Stimulated activated CD8-positive, alpha-beta memory T cell treated with anti-CD3 and anti-CD28 coated beads, Interleukin-15, amount 100 ng/mL, for 48 hours (primary cell): ENCODE data around the gene ALDH7A1.

ENCODE experiments used
- DNase-seq, 2 donors: peaks; one replicate each; pipeline ENCODE4 v3.0.0-alpha.2; 2020; ENCODE audit warnings: low read depth in 2 of 2

ALDH7A1 gene

GRCh38 chr5:126509339-126509738 lies 85.7 kb downstream of the ALDH7A1 start:
- no peak for DNase-seq

GRCh38 chr5:126508962-126509279 lies 86.1 kb downstream of the ALDH7A1 start:
- no peak for DNase-seq

- no peak for DNase-seq
Observed at GRCh38 chr5:126508251-126508961, 86.6 kb downstream of the ALDH7A1 start.

GRCh38 chr5:126506079-126506478 lies 88.9 kb downstream of the ALDH7A1 start:
- no peak for DNase-seq

- no peak for DNase-seq
Observed at GRCh38 chr5:126503602-126504104, 91.4 kb downstream of the ALDH7A1 start.

GRCh38 chr5:126501448-126501847 lies 93.6 kb downstream of the ALDH7A1 start:
- DNase-seq, result no peak

- no peak for DNase-seq
Observed at GRCh38 chr5:126499853-126500342, 95.1 kb downstream of the ALDH7A1 start.

GRCh38 chr5:126499278-126499677 lies 95.7 kb downstream of the ALDH7A1 start:
- no peak for DNase-seq

GRCh38 chr5:126497506-126497905 lies 97.5 kb downstream of the ALDH7A1 start:
- DNase-seq, result no peak

GRCh38 chr5:126494393-126494792 lies 100.6 kb downstream of the ALDH7A1 start:
- DNase-seq, result no peak

- no peak for DNase-seq
Observed at GRCh38 chr5:126492939-126493338, 102.1 kb downstream of the ALDH7A1 start.

GRCh38 chr5:126490167-126490940 lies 104.7 kb downstream of the ALDH7A1 start:
- DNase-seq, result no peak

- no peak for DNase-seq
Observed at GRCh38 chr5:126488443-126489065, 106.5 kb downstream of the ALDH7A1 start.

GRCh38 chr5:126487596-126487995 lies 107.4 kb downstream of the ALDH7A1 start:
- no peak for DNase-seq

GRCh38 chr5:126486332-126486731 lies 108.7 kb downstream of the ALDH7A1 start:
- no peak for DNase-seq

GRCh38 chr5:126484253-126484652 lies 110.8 kb downstream of the ALDH7A1 start:
- no peak for DNase-seq

GRCh38 chr5:126483156-126483555 lies 111.9 kb downstream of the ALDH7A1 start:
- no peak for DNase-seq

- DNase-seq, result no peak
Observed at GRCh38 chr5:126482591-126482990, 112.4 kb downstream of the ALDH7A1 start.

GRCh38 chr5:126481243-126481642 lies 113.8 kb downstream of the ALDH7A1 start:
- DNase-seq, result no peak
